Upper lobe of left lung (tissue), 6 donors: ENCODE data around the gene USP1. TPM values are rescaled to one million over a fixed set of nuclear protein-coding genes. Genes with fewer than 3 reads are reported as not detected.

Experiments
- ATAC-seq, 2 donors: fragments of 200-7000 bp; cut with Tn5 transposase; one replicate each; pipeline ENCODE4 v1.9.1; 2022; ENCODE audit warnings: mild to moderate bottlenecking in 2 of 2, moderate library complexity in 2 of 2; ENCODE audit not compliant: low FRiP score in 2 of 2
- DNase-seq, 2 donors: peaks; one replicate each; pipeline ENCODE4 v3.0.0-alpha.2; 2019 to 2020
- H3K27ac ChIP-seq, 4 donors: fragments of 200-600 bp; sonication (generic); one replicate each; pipeline ENCODE4 v1.5.1; 2016 to 2019
- H3K27me3 ChIP-seq, 4 donors: fragments of 200-600 bp; sonication (generic); one replicate each; pipeline ENCODE4 v1.5.1; 2017 to 2019
- H3K36me3 ChIP-seq, 4 donors: fragments of 200-600 bp; sonication (generic); one replicate each; pipeline ENCODE4 v1.5.1; 2016 to 2019
- H3K4me1 ChIP-seq, 4 donors: fragments of 200-600 bp; sonication (generic); one replicate each; pipeline ENCODE4 v1.5.1; 2018 to 2019
- H3K4me3 ChIP-seq, 4 donors: fragments of 200-600 bp; sonication (generic); one replicate each; pipeline ENCODE4 v1.5.1; 2017 to 2019; ENCODE audit warnings: mild to moderate bottlenecking in 2 of 4, moderate library complexity in 1 of 4
- H3K9me3 ChIP-seq, 4 donors: fragments of 200-600 bp; sonication (generic); one replicate each; pipeline ENCODE4 v1.5.1; 2018 to 2019
- EP300 ChIP-seq, 4 donors: sonication (generic); formaldehyde crosslinking; IDR thresholded peaks; one replicate each; pipeline ENCODE4 v1.5.1; 2017; ENCODE audit warnings: antibody characterized with exemption in 4 of 4, control low read depth in 2 of 4
- POLR2A ChIP-seq, 4 donors: fragments of 450-650 bp; IDR thresholded peaks; one replicate each; pipeline ENCODE4 v1.5.1; 2016 to 2017; ENCODE audit warnings: antibody characterized with exemption in 4 of 4, mild to moderate bottlenecking in 2 of 4
- POLR2AphosphoS5 ChIP-seq, 2 donors: sonication (generic); formaldehyde crosslinking; IDR thresholded peaks; one replicate each; pipeline ENCODE4 v1.5.1; 2017; ENCODE audit warnings: antibody characterized with exemption in 2 of 2
- WGBS, 2 donors: methylation state at CpG; one replicate each; pipeline ENCODE4 v1.1.5; 2017 to 2018; 5-methylcytosine and 5-hydroxymethylcytosine counted together
- total RNA-seq, 6 donors: library from RNA; depleted of rRNA in 4 of 6; stranded (reverse); fragments of >200 nt in 4 of 6; gene quantifications; one replicate each; pipeline versions ENCODE4 v1.1.0 to v1.2.1, GENCODE V29; 2016 to 2021
- TF ChIP-seq, protein P1 (sequence below), 6 experiments: fragments of 450-650 bp in 4 of 6; fragments of 200-600 bp in 2 of 6; sonication (generic) in 2 of 6; IDR thresholded peaks; one replicate each; pipeline ENCODE4 v1.5.1; 2016 to 2019; ENCODE audit warnings: antibody characterized with exemption in 6 of 6
- donor health status: DM: no; HTN: no; CAD: no; lungs with moderate emphysema.
- donor health status: DM: no; HTN: yes; CAD: no; lungs with severe emphysema.

USP1 gene
- total RNA-seq, 6 donors from 2014 or later = 9.8 to 36.2 (median 20.0) TPM

DNA sequence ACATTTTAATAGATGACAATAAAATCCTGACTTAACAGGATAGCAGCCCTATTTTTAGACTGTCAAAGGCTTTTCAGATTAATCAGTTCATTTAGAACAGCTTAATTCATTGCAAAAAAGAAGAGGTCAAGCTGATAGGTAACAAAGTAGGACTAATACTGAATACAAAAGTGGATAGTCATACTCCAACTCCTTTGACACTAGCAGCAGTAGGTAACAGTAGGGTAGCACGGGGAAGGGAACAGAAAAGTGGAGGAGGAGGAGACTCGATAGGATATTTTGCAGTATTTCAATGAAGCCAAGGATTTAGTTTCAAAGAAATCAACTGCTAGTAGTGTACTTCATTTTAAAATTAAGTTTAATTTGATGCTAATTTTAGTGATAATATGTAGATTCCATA, 51.1 kb downstream of the USP1 start:
- no peaks in the 10 kb centered on the region for H3K27me3 ChIP-seq
- no peak for TF ChIP-seq POLR2AphosphoS5 (IDR thresholded peaks at IDR 0.05)
- TF ChIP-seq, protein P1, sequence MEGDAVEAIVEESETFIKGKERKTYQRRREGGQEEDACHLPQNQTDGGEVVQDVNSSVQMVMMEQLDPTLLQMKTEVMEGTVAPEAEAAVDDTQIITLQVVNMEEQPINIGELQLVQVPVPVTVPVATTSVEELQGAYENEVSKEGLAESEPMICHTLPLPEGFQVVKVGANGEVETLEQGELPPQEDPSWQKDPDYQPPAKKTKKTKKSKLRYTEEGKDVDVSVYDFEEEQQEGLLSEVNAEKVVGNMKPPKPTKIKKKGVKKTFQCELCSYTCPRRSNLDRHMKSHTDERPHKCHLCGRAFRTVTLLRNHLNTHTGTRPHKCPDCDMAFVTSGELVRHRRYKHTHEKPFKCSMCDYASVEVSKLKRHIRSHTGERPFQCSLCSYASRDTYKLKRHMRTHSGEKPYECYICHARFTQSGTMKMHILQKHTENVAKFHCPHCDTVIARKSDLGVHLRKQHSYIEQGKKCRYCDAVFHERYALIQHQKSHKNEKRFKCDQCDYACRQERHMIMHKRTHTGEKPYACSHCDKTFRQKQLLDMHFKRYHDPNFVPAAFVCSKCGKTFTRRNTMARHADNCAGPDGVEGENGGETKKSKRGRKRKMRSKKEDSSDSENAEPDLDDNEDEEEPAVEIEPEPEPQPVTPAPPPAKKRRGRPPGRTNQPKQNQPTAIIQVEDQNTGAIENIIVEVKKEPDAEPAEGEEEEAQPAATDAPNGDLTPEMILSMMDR (IDR thresholded peaks at IDR 0.05) = no peak
- no peak for TF ChIP-seq POLR2A (IDR thresholded peaks at IDR 0.05)
- TF ChIP-seq EP300 (IDR thresholded peaks at IDR 0.05) = no peak
- H3K4me3 ChIP-seq = no peak overlapping the region
- WGBS, 2 donors = 91 to 92% methylated on average over 2 of the region's 2 CpGs
- peaks cover 0 to 38% (median 4%) of the 10 kb centered on the region in 4 donors for H3K36me3 ChIP-seq
- H3K9me3 ChIP-seq = no peaks in the 10 kb centered on the region
- H3K27ac ChIP-seq = no peak overlapping the region
- H3K4me1 ChIP-seq = no peaks in the 10 kb centered on the region
- no peak for ATAC-seq
- no peak for DNase-seq

DNA sequence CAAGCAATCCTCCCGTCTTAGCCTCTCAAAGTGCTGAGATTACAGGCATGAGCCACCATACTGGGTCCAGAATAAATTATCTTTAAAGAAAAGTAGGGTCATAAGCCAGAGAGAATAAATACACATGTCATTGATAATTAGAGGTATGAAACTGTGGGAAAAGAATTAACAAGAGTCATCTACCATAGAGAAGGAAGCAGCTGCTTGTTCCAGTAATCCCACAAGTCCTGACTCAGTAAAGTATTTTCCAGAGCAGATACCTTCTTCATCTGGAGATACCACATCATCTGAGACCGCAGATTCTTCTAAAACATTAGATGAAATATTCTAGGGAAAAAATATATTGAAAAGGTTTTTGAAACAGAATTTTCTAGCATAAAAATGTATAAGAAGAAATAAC, 55.7 kb downstream of the USP1 start:
- peaks cover 0 to 65% (median 8%) of the 10 kb centered on the region in 4 donors for H3K36me3 ChIP-seq
- ATAC-seq (no peak), DNase-seq (no peak)
- TF ChIP-seq EP300 (IDR thresholded peaks at IDR 0.05) (no peak), POLR2AphosphoS5 (IDR thresholded peaks at IDR 0.05) (no peak), POLR2A (IDR thresholded peaks at IDR 0.05) (no peak)
- TF ChIP-seq, protein P1 (IDR thresholded peaks at IDR 0.05) = no peak
- H3K4me1 ChIP-seq = no peaks in the 10 kb centered on the region
- no peaks in the 10 kb centered on the region for H3K9me3 ChIP-seq
- no peak overlapping the region for H3K27ac ChIP-seq
- no peak overlapping the region for H3K4me3 ChIP-seq
- no peaks in the 10 kb centered on the region for H3K27me3 ChIP-seq
- 92 to 98% methylated on average over 2 of the region's 2 CpGs for WGBS, 2 donors

DNA sequence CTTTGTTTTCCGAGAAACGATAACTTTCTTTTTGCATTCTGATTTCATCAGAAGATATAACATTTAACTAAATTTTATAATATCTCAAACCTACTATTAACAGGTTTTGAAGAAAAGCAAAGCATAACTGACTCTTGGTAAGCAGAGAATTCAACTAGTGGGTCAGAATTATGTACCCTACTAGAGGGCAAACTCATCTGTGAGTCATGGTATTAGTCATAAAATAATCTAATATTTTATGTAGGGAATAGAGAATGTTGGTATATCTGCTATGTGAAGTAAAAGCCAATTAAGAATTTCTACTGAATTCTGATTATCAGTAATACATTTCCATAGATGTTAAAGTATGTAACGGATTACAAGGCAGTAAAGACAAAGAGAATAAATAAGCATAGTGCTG, 56.8 kb downstream of the USP1 start:
- Histone ChIP-seq H3K4me3 (no peak overlapping the region), H3K27ac (no peak overlapping the region), H3K4me1 (no peaks in the 10 kb centered on the region), H3K27me3 (no peaks in the 10 kb centered on the region), H3K36me3 (peaks cover 0 to 63% (median 8%) of the 10 kb centered on the region in 4 donors), H3K9me3 (no peaks in the 10 kb centered on the region)
- WGBS, 2 donors = 94 to 99% methylated on average over 3 of the region's 3 CpGs
- DNase-seq (no peak), ATAC-seq (no peak)
- TF ChIP-seq POLR2AphosphoS5 (IDR thresholded peaks at IDR 0.05) (no peak), POLR2A (IDR thresholded peaks at IDR 0.05) (no peak), EP300 (IDR thresholded peaks at IDR 0.05) (no peak)
- TF ChIP-seq, protein P1 (IDR thresholded peaks at IDR 0.05) = no peak

DNA sequence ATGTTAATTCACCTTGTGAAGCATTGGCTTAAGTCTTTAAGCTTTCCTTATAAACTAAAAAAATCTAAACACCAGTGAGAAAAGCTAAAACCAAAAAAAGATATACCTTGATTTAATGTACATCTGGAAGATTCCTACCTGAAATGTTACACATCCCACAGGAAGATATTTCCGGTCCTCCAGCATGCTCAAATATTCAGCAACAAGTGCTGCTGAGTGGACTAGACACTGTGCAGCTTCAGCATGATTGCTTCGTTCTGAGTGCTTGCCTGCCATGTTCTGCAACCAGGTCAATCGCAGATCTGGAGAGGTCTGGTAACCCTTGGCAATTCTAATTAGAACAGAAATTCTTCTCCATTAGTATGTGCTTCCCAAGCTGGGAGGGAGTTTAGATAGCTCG, 57.3 kb downstream of the USP1 start:
- 94 to 95% methylated on average over 4 of the region's 4 CpGs for WGBS, 2 donors
- Histone ChIP-seq H3K4me3 (no peak overlapping the region), H3K4me1 (no peaks in the 10 kb centered on the region), H3K27me3 (no peaks in the 10 kb centered on the region), H3K9me3 (no peaks in the 10 kb centered on the region), H3K27ac (no peak overlapping the region), H3K36me3 (peaks cover 0 to 58% (median 8%) of the 10 kb centered on the region in 4 donors)
- TF ChIP-seq POLR2A (IDR thresholded peaks at IDR 0.05) (no peak), EP300 (IDR thresholded peaks at IDR 0.05) (no peak), POLR2AphosphoS5 (IDR thresholded peaks at IDR 0.05) (no peak)
- TF ChIP-seq, protein P1 (IDR thresholded peaks at IDR 0.05) = no peak
- DNase-seq = no peak
- ATAC-seq = no peak

GRCh38 chr1:62500210-62500609, 63.4 kb downstream of the USP1 start:
- Histone ChIP-seq H3K4me3 (no peak overlapping the region), H3K36me3 (peaks cover 0 to 16% (median 0%) of the 10 kb centered on the region in 4 donors), H3K9me3 (no peaks in the 10 kb centered on the region), H3K4me1 (no peaks in the 10 kb centered on the region), H3K27me3 (no peaks in the 10 kb centered on the region), H3K27ac (no peak overlapping the region)
- ATAC-seq (no peak), DNase-seq (no peak)
- no peak for TF ChIP-seq EP300 (IDR thresholded peaks at IDR 0.05)
- TF ChIP-seq POLR2AphosphoS5 (IDR thresholded peaks at IDR 0.05) = no peak
- TF ChIP-seq POLR2A (IDR thresholded peaks at IDR 0.05) = no peak
- TF ChIP-seq, protein P1 (IDR thresholded peaks at IDR 0.05) = no peak
